NCI-H146 (cell line): ENCODE measurements around the gene PDZD4.

Experiments
- DNase-seq: peaks from one replicate; lab custom pipeline; 2025; lab: John Stamatoyannopoulos, UW

PDZD4 gene

GRCh38 chrX:153784325-153784967, 45.9 kb downstream of the PDZD4 start:
- no peak for DNase-seq

DNA sequence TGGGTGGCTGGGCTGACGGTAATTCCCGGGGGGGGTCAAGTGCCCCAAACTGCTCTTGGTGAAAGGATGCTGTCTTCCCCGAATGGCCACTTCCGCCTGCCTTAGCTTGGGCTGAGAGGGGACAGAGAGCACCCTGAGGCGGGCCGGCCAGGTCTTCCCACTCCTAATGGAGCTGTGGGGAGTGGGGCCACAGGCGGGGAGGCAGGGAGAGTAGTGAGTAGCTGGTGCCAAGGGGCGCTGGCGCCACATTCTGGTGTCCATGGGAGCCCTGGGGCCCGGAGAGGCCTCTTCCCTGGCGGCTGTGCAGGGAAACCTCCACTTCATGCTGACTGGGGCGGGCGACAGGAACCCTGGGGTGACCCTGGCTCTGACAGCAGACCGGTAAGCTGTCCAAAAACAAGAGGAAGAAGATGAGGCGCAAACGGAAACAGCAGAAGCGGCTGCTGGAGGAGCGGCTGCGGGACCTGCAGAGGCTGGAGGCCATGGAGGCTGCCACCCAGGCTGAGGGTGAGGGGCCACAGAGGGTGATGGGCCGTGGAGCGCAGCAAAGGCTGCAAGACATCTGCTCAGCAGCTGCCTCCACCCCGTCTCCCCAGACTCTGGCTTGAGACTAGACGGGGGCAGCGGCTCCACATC, 46.8 kb downstream of the PDZD4 start:
- DNase-seq, result no peak

GRCh38 chrX:153782871-153783270, 47.5 kb downstream of the PDZD4 start:
- DNase-seq, result no peak

GRCh38 chrX:153782313-153782712, 48.0 kb downstream of the PDZD4 start:
- peak; percentile 64 for DNase-seq

DNA sequence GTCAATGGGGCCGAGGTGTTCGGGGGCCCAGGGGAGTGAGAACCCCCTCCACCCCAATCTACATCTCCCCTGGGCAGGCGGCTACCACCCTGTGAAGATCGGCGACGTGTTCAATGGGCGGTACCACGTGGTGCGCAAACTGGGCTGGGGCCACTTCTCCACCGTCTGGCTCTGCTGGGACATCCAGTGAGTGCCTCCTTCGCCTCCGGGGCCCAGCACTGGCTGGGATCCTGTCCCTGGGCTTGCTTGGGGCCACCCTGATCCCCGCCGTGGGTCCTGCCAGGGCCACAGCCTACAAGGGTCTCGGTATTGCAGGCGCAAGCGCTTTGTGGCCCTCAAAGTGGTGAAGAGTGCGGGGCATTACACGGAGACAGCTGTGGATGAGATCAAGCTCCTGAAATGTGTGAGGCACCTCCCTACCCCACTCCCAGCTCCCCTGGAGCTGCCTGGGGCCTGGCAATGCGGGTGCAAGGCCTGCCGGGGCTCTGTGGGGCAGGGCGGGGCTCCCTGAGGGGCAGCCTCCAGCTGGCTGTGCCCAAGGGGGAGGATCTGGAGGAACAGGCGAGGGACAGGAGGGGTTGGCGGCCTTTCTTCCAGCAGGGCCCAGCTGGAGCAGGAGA, 48.8 kb downstream of the PDZD4 start:
- DNase-seq, result no peak

DNA sequence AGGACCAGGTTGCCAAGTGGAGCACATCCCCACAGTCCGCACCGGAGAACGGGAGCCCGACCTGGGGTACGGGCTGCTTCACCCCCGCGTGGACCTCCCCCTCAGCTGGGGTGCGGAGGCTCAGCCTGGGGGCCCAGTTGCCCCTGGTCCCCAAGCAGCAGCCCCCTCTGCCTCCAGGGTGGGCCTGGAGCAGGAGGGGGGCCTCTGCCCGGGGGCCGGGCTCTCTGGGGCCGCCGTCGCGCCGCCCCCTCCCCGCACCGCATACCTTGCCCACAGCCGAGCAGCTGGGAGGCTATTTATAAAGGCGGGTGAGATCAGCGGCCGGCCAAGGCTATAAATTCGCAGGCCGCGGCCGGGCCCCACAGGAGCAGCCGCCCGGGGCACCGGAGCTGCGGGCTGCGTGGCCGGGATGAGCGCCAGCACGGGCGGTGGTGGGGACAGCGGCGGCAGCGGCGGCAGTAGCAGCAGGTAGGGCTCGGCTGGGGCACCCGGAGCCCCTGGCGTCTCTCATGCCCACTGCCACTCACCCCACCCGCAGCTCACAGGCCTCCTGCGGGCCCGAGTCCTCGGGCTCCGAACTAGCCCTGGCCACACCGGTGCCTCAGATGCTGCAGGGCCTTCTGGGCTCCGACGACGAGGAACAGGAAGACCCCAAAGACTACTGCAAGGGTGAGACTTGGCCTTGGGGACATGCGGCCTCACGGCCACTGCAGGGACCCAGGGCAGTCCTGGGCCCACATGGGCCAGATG, 49.5 kb downstream of the PDZD4 start, which contains the start of gene SRPK3:
TSS of gene SRPK3 (plus strand) at position 364 of the 750 bp plus-strand sequence. CDS start at position 410, 46 bp downstream.
- peak; percentile 12 for DNase-seq

DNA sequence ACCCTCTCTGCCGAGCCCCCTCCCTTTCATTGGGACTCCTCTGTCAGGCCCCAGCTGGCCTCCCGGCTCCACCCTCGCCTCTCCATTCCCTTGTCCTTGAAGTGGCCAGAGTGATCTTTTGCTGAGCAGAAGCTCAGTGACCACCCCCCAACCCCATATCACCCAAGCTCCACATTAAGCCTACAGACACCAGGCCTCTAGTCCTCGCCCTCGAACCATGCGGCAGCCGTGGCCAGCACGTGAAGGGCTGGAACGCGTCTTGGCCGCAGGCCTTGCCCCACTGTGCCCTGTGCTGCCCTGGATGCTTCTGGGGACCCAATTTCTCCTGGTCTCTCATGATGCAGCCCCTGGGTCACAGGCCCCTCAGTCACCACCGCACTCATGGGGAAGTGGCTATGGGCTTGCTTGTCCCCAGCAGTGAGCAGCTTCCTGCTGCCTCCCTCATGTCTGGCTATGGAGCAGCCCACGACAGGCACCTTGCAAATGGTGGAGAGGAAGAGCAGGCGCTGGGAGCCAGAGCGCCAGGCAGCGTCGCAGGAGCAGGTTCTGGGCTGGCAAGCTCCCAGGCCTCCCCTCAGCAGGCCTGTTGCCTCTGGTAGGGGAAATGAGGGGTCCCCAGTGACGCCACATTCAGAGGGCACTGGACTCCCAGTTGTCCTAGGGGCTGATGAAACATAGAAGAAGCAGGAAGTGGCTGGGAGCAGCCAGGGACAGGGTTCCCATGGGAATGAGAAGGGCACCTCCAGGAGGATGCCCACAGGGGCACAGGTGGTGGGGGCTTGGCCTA, 50.3 kb downstream of the PDZD4 start:
- DNase-seq, result no peak

DNA sequence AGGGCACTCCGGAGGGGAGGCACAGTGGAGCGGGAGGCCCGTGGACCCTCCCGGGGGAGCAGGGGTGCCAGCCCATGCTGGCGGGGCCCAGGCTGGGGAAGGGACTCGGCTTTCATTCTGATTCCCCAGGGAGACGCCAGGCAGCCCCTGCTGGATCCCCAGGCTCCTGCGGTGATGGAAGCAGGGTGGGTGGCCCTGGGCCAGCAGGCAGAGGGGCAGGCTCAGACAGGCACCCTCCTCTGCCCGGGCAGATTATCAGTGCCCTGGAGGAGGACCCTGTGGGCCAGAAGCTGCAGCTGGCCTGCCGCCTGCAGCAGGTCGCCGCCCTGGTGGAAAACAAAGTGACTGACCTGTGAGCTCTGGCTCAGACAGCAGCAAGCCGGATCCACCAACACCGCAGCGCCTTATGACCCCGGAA, 51.7 kb downstream of the PDZD4 start:
- no peak for DNase-seq

DNA sequence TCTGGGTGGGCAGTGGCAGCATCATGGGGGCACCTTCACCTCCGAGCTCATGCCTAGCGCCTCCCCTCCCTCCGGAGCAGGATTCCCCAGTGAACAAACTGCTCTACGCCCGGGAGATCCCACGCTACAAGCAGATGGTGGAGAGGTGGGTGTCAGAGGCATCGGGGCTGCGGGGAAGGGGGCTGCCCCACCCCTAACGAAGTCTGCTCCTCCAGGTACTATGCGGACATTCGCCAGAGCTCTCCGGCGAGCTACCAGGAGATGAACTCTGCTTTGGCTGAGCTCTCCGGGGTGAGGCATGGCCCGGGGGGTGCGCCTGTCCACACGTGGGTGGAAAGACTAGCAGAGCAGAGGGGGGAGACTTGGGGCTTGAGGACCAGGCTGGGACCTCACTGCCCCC, 52.2 kb downstream of the PDZD4 start:
- DNase-seq, result no peak

DNA sequence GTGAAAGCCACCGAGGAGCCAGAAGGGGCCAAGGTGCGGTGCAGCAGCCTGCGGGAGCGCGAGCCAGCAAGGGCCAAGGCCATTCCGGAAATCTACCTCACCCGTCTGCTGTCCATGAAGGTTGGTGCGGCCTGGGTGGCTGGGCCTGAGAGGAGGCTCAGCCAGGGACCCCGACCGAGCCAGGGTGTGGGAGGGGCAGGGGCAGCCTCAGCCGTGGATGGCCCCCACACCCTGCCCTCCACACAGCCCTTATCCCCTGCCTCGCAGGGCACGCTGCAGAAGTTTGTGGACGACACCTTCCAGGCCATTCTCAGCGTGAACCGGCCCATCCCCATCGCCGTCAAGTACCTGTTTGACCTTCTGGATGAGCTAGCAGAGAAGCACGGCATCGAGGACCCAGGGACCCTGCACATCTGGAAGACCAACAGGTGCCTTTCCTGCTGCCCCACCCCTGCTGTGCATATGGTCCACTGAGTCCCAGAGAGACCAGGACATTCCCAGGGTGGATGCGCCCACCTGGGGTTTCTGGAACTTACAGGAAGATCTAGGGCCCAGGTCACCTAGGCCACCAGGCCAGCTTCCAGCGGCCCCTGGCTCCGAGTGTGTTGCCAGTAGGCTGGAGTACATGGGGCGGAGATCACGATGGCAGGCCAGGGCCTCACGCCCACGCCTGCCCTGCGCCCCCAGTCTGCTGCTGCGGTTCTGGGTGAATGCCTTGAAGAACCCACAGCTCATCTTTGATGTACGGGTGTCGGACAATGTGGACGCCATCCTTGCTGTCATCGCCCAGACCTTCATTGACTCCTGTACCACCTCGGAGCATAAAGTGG, 52.9 kb downstream of the PDZD4 start:
- no peak for DNase-seq

DNA sequence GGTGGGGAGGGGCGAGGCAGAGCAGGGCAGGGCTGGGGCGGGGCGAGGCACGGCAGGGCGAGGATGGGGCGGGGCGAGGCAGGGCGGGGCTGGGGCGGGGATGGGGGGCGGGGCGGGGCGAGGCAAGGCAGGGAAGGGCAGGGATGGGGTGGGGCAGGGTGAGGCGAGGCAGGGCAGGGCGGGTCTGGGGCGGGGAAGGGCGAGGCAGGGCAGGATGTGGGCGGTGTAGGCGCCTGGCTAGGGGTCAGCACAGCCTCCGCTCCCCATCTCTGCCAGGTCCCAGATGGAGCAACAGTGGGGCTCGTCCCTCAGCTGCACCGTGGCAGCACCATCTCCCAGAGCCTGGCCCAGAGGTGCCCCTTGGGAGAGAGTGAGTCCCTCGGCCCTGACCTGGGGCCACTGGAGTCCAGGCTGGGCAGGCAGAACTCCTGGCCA, 53.7 kb downstream of the PDZD4 start:
- DNase-seq, result peak; percentile 22

GRCh38 chrX:153776120-153776599, 54.2 kb downstream of the PDZD4 start:
- DNase-seq, result no peak

GRCh38 chrX:153775293-153776119, 54.8 kb downstream of the PDZD4 start:
- DNase-seq, result no peak

DNA sequence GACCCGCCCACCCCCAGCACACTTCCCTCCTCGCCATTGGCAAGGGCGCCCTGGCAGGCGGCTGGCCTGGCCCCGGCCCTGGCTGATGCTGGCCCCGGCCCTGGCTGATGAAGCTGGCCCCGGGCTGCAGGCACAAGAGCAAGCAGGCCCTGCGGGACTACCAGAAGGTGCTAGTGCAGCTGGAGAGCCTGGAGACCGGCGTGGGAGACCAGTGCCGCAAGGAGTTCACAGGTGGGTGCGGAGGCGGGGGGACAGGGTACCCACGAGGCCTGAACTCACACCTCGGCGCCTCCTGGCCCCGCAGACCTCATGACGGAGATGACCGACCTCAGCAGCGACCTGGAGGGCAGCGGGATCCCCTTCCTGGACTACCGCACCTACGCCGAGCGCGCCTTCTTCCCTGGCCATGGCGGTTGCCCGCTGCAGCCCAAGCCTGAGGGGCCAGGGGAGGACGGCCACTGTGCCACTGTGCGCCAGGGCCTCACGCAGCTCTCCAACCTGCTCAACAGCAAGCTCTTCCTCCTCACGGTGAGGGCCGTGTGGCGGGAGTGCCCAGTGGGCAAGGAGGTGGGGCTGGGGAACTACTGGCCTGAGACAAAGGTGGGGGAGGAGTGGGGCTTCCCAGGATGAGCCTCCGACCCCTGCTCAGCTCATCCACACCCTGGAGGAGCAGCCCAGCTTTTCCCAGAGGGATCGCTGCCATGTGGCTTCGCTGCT, 55.6 kb downstream of the PDZD4 start:
- no peak for DNase-seq

DNA sequence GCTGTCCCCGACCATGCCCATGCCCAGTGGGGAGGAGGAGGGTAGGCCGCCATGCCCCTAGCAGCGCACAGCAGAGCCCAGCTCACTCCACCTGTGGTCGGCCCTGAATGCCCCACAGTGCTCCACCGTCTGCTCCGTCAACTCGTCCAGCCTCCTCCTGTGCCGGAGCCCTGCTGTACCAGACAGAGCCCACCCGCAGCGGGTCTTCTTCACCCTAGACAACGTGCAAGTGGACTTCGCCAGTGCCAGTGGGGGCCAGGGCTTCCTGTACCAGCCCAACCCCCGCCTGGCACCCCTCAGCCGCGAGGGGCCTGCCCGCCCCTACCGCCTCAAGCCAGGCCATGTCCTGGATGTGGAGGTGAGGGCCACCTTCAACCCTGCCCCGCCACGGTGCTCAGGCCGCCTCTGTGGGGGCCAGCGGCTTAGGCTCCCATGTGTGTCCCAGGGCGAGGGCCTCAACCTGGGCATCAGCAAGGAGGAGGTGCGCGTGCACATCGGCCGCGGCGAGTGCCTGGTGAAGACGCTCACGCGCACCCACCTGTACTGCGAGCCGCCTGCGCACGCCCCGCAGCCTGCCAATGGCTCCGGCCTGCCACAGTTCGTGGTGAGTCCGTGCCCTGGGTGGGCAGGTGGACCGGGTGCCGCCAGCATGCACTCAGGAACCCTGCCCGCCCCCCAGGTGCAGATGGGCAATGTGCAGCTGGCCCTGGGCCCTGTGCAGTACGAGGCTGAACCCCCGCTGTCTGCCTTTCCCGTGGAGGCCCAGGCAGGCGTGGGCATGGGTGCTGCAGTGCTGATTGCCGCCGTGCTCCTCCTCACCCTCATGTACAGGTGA, 56.4 kb downstream of the PDZD4 start:
- DNase-seq, result no peak

DNA sequence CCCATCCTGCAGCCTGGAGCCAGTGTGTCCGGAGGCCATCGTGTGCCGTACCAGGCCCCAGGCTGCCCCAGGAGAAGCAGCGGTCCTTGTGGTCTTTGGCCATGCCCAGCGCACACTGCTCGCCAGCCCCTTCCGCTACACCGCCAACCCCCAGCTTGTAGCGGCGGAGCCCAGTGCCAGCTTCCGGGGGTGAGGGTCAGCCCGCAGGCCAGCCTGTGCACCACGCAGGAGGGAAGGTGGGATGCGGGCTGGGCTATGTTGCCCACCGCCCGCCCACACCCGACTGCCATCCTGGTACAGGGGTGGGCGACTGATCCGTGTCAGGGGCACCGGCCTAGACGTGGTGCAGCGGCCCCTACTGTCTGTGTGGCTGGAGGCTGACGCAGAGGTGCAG, 57.1 kb downstream of the PDZD4 start:
- DNase-seq, result no peak

DNA sequence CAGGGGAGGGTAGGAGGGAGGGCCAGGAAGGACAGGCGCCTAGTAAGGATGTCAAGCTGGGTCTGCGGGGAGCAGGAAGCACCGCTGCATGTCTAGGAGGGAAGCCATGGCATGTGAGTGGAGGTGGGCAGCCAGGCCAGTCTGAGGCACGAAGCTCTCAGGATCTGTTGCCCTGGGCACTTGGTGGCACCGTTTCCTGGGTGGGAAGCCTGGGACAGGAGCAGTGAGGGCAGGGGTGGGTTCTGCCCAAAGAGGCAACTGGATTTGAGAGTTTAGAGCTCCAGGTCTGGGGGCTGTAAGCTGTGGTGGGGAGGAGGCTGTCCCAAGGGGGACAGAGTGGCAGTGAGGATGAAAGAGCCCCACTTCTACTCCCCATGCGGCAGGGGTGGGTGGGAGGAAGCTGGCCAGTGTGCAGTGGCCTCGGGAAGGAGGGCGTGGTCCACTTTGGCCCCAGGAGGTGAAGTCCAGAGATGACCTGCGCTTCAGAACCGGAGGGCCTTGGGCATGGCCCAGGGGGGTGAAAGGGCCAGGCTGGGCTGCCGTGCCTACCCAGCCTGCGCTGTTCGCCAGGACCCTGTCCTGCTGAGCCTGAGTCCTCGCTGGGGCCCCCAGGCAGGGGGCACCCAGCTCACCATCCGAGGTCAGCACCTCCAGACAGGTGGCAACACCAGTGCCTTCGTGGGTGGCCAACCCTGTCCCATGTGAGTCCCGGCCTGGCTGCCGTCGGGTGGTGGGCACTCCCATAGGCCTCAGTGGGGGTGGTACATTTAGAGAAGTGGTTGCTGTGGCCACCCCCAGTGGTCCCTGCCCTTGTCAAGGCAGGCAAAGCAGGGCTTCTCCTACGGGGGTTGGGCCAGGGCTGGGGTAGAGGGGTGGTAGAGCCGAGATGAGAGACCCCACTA, 57.8 kb downstream of the PDZD4 start:
- no peak for DNase-seq
